GM23338 (cell line): ENCODE results near the gene TCTN1. TPM values are rescaled to one million over a fixed set of nuclear protein-coding genes. Genes with fewer than 3 reads are reported as not detected.
"Not testable (repeated sequence)": the region's sequence is repeated elsewhere in the genome, so short reads cannot be mapped to it uniquely, and the experiment has no call there.

Experiments
- ATAC-seq: fragments of 200-7000 bp; cut with Tn5 transposase; 3 replicates; pipeline ENCODE4 v1.9.1; 2020
- DNase-seq: peaks from one replicate; pipeline ENCODE4 v3.0.0-alpha.2; 2015; ENCODE audit warnings: low spot score
- H2AFZ ChIP-seq: fragments of 200-600 bp; sonication (generic); 2 replicates; pipeline ENCODE4 v1.8.0; 2016; ENCODE audit warnings: antibody characterized with exemption, mild to moderate bottlenecking, moderate library complexity
- H3F3A ChIP-seq: fragments of 200-600 bp; sonication (generic); replicated peaks from 2 replicates; pipeline ENCODE4 v1.8.0; 2017; ENCODE audit warnings: antibody characterized with exemption, mixed run types, low read depth
- H3K27ac ChIP-seq: fragments of 200-600 bp; sonication (generic); 2 replicates; pipeline ENCODE4 v1.6.1; 2016; ENCODE audit warnings: low read depth
- H3K27me3 ChIP-seq: fragments of 200-600 bp; sonication (generic); 2 replicates; pipeline ENCODE4 v1.8.0; 2016; ENCODE audit warnings: mild to moderate bottlenecking, mixed run types, moderate library complexity; ENCODE audit not compliant: insufficient read depth
- H3K36me3 ChIP-seq: fragments of 200-600 bp; sonication (generic); 2 replicates; pipeline ENCODE4 v1.8.0; 2016; ENCODE audit warnings: mild to moderate bottlenecking; ENCODE audit not compliant: insufficient read depth
- H3K4me1 ChIP-seq: fragments of 200-600 bp; sonication (generic); 2 replicates; pipeline ENCODE4 v1.8.0; 2016; ENCODE audit warnings: mild to moderate bottlenecking, moderate library complexity; ENCODE audit not compliant: insufficient read depth
- H3K4me2 ChIP-seq: fragments of 200-600 bp; sonication (generic); 2 replicates; pipeline ENCODE4 v1.7.1; 2017; ENCODE audit warnings: mixed run types
- H3K4me3 ChIP-seq: fragments of 200-600 bp; sonication (generic); 2 replicates; pipeline ENCODE4 v1.6.1; 2016; ENCODE audit warnings: mixed run types
- H3K79me2 ChIP-seq: fragments of 200-600 bp; sonication (generic); replicated peaks from 2 replicates; pipeline ENCODE4 v1.8.0; 2017; ENCODE audit warnings: mild to moderate bottlenecking; ENCODE audit not compliant: insufficient read depth
- H3K9me2 ChIP-seq: fragments of 200-600 bp; sonication (generic); 2 replicates; pipeline ENCODE4 v1.8.0; 2017; ENCODE audit not compliant: insufficient read depth
- H4K20me1 ChIP-seq: fragments of 200-600 bp; sonication (generic); replicated peaks from 2 replicates; pipeline ENCODE4 v1.8.0; 2017; ENCODE audit warnings: mild to moderate bottlenecking; ENCODE audit not compliant: insufficient read depth
- H3K27ac Mint-ChIP-seq: 2 replicates; pipeline ENCODE4 v1.8.0; 2020; ENCODE audit warnings: inconsistent platforms, mild to moderate bottlenecking, moderate library complexity, mixed read lengths
- H3K27me3 Mint-ChIP-seq: 3 replicates; pipeline ENCODE4 v1.8.0; 2022; ENCODE audit warnings: low read depth, mild to moderate bottlenecking, moderate library complexity, mixed read lengths, inconsistent platforms; ENCODE audit not compliant: insufficient read depth, poor library complexity
- H3K36me3 Mint-ChIP-seq: 3 replicates; pipeline ENCODE4 v1.8.0; 2021; ENCODE audit warnings: low read depth, mild to moderate bottlenecking, inconsistent platforms, moderate library complexity, mixed read lengths
- H3K4me1 Mint-ChIP-seq: 3 replicates; pipeline ENCODE4 v1.8.0; 2020; ENCODE audit warnings: mild to moderate bottlenecking, inconsistent platforms, mixed read lengths
- H3K4me3 Mint-ChIP-seq: 3 replicates; pipeline ENCODE4 v1.8.0; 2021; ENCODE audit warnings: moderate library complexity, mild to moderate bottlenecking, inconsistent platforms, mixed read lengths
- H3K9me3 Mint-ChIP-seq: 3 replicates; pipeline ENCODE4 v1.8.0; 2020; ENCODE audit warnings: moderate library complexity, mild to moderate bottlenecking, inconsistent platforms, mixed read lengths
- CREB1 ChIP-seq: fragments of 250-450 bp; sonication (Bioruptor Pico); IDR thresholded peaks from 2 replicates; pipeline ENCODE4 v1.5.0; 2020; ENCODE audit warnings: low read depth, mild to moderate bottlenecking, moderate library complexity
- EZH2 ChIP-seq: fragments of 200-600 bp; sonication (generic); IDR thresholded peaks from one replicate; pipeline ENCODE4 v1.8.0; 2017; ENCODE audit warnings: antibody characterized with exemption, mild to moderate bottlenecking, low read depth; ENCODE audit not compliant: unreplicated experiment
- EZH2phosphoT487 ChIP-seq: fragments of 200-600 bp; sonication (generic); IDR thresholded peaks from one replicate; pipeline ENCODE4 v1.8.1; 2018; ENCODE audit warnings: antibody characterized with exemption; ENCODE audit not compliant: unreplicated experiment
- JUNB ChIP-seq: IDR thresholded peaks from one replicate; pipeline ENCODE4 v1.6.1; 2016; ENCODE audit warnings: antibody characterized with exemption; ENCODE audit not compliant: unreplicated experiment
- NANOG ChIP-seq: IDR thresholded peaks from 2 replicates; pipeline ENCODE4 v1.6.1; 2016; ENCODE audit warnings: antibody characterized with exemption, borderline replicate concordance
- POLR2AphosphoS5 ChIP-seq: IDR thresholded peaks from 2 replicates; pipeline ENCODE4 v1.6.1; 2016; ENCODE audit warnings: antibody characterized with exemption, low read depth
- STAT1 ChIP-seq: IDR thresholded peaks from one replicate; pipeline ENCODE4 v1.6.1; 2016; ENCODE audit warnings: antibody characterized with exemption; ENCODE audit not compliant: unreplicated experiment
- ZNF114 ChIP-seq: fragments of 250-450 bp; sonication (Bioruptor Pico); IDR thresholded peaks from 2 replicates; pipeline ENCODE4 v1.5.0; 2020; ENCODE audit warnings: mild to moderate bottlenecking, moderate library complexity
- ZNF331 ChIP-seq: fragments of 250-450 bp; sonication (Bioruptor Pico); IDR thresholded peaks from 2 replicates; pipeline ENCODE4 v1.5.0; 2020; ENCODE audit warnings: low read depth, mild to moderate bottlenecking, moderate library complexity
- polyA plus RNA-seq: library from polyadenylated mRNA; unstranded; fragments of >200 nt; fragmentation: Nextera tagmentation; extraction: Ambion mirVana; gene quantifications from 2 replicates; pipeline ENCODE4 v1.2.1, GENCODE V29; 2016
- total RNA-seq: library from RNA; depleted of rRNA; stranded (reverse); fragments of >200 nt; shearing (Covaris generic); gene quantifications from 2 replicates; pipeline ENCODE4 v1.2.3, GENCODE V29; 2014
- TF ChIP-seq, protein P1 (sequence below): fragments of 250-450 bp; sonication (Bioruptor Pico); IDR thresholded peaks from 2 replicates; pipeline ENCODE4 v1.5.0; 2020; ENCODE audit warnings: mild to moderate bottlenecking, moderate library complexity
- TF ChIP-seq, protein P2 (sequence below): IDR thresholded peaks from 2 replicates; pipeline ENCODE4 v1.6.1; 2016; ENCODE audit warnings: antibody characterized with exemption
- TF ChIP-seq, protein P3 (sequence below), 2 experiments: fragments of 200-600 bp in 1 of 2; sonication (generic) in 1 of 2; conservative IDR thresholded peaks; 2 replicates each; pipeline versions ENCODE4 v1.5.1 to v1.6.1; 2016 to 2017; ENCODE audit warnings: antibody characterized with exemption in 2 of 2, low read depth in 2 of 2, mild to moderate bottlenecking in 2 of 2, moderate library complexity in 1 of 2

The TCTN1 gene
- total and polyA plus RNA-seq, 2 experiments from 2014 or later, result 10.6 to 12.4 TPM

DNA sequence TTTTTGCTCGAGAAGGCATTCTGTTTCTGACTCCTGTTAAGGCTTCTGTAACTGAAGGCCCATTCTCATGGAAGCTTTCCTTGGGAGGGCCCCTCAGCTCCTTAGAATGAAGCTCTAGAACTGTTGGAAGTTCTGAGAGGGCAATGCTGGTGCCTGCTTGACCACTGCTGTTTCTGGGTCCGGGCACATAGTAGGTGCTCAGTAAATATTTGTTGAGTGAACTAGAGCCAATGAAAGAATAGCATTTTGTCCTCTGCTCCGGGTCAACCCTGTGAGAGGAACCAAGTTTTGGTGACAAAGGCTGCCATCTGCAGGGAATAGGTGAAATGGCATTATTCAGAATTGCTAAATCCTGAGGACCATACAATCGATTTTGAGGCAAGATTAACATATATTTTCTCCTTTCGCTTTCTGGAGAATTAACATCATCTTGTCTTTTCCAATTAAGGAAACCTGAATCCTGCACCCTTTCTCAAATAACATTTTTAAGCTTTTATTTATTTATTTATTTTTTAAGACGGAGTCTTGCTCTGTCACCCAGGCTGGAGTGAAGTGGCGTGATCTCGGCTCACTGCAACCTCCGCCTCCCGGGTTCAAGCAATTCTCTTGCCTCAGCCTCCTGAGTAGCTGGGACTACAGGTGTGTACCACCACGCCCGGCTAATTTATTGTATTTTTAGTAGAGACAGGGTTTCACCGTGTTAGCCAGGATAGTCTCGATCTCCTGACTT, 11.7 kb upstream of the TCTN1 start:
- not testable (repeated sequence) for H3K4me3 Mint-ChIP-seq

DNA sequence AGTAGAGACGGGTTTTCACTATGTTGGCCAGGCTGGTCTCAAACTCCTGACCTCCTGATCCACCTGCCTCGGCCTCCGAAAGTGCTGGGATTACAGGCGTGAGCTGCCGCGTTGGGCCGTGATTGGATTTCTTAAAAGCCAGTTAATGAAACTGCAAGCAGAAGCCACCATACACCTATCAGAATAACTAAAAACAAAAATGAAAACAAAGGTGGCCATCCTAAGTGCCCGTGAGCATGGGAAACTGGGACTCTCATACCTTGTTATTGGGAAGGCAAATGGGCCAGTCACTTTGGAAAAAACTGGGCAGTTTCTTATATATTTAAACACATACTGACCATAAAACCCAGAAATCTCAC, 7.7 kb upstream of the TCTN1 start:
- H3K4me1 ChIP-seq, result no peaks in the 10 kb centered on the region
- Mint-ChIP-seq H3K4me3 (no peak overlapping the region), H3K9me3 (no peaks in the 10 kb centered on the region; the same call in 2 of the 3 replicates), H3K27ac (no peak overlapping the region), H3K4me1 (no peaks in the 10 kb centered on the region), H3K36me3 (no peaks in the 10 kb centered on the region), H3K27me3 (peaks cover 2% of the 10 kb centered on the region)
- no peaks in the 10 kb centered on the region for H3K36me3 ChIP-seq
- H3K79me2 ChIP-seq, result no peaks in the 10 kb centered on the region
- H3F3A ChIP-seq, result no peaks in the 10 kb centered on the region
- H3K27me3 ChIP-seq, result no peaks in the 10 kb centered on the region
- DNase-seq, result no peak
- no peak for ATAC-seq
- no peaks in the 10 kb centered on the region for H4K20me1 ChIP-seq
- no peak overlapping the region for H3K27ac ChIP-seq
- H3K4me3 ChIP-seq, result no peak overlapping the region
- no peak overlapping the region for H2AFZ ChIP-seq
- H3K9me2 ChIP-seq, result no peaks in the 10 kb centered on the region
- H3K4me2 ChIP-seq, result no peak overlapping the region
- TF ChIP-seq ZNF114 (CRISPR knock-in tag), result no peak
- TF ChIP-seq POLR2AphosphoS5, result no peak
- no peak for TF ChIP-seq CREB1 (CRISPR knock-in tag)
- TF ChIP-seq STAT1, result no peak
- TF ChIP-seq NANOG, result no peak
- TF ChIP-seq ZNF331 (CRISPR knock-in tag), result no peak
- TF ChIP-seq, protein P1, sequence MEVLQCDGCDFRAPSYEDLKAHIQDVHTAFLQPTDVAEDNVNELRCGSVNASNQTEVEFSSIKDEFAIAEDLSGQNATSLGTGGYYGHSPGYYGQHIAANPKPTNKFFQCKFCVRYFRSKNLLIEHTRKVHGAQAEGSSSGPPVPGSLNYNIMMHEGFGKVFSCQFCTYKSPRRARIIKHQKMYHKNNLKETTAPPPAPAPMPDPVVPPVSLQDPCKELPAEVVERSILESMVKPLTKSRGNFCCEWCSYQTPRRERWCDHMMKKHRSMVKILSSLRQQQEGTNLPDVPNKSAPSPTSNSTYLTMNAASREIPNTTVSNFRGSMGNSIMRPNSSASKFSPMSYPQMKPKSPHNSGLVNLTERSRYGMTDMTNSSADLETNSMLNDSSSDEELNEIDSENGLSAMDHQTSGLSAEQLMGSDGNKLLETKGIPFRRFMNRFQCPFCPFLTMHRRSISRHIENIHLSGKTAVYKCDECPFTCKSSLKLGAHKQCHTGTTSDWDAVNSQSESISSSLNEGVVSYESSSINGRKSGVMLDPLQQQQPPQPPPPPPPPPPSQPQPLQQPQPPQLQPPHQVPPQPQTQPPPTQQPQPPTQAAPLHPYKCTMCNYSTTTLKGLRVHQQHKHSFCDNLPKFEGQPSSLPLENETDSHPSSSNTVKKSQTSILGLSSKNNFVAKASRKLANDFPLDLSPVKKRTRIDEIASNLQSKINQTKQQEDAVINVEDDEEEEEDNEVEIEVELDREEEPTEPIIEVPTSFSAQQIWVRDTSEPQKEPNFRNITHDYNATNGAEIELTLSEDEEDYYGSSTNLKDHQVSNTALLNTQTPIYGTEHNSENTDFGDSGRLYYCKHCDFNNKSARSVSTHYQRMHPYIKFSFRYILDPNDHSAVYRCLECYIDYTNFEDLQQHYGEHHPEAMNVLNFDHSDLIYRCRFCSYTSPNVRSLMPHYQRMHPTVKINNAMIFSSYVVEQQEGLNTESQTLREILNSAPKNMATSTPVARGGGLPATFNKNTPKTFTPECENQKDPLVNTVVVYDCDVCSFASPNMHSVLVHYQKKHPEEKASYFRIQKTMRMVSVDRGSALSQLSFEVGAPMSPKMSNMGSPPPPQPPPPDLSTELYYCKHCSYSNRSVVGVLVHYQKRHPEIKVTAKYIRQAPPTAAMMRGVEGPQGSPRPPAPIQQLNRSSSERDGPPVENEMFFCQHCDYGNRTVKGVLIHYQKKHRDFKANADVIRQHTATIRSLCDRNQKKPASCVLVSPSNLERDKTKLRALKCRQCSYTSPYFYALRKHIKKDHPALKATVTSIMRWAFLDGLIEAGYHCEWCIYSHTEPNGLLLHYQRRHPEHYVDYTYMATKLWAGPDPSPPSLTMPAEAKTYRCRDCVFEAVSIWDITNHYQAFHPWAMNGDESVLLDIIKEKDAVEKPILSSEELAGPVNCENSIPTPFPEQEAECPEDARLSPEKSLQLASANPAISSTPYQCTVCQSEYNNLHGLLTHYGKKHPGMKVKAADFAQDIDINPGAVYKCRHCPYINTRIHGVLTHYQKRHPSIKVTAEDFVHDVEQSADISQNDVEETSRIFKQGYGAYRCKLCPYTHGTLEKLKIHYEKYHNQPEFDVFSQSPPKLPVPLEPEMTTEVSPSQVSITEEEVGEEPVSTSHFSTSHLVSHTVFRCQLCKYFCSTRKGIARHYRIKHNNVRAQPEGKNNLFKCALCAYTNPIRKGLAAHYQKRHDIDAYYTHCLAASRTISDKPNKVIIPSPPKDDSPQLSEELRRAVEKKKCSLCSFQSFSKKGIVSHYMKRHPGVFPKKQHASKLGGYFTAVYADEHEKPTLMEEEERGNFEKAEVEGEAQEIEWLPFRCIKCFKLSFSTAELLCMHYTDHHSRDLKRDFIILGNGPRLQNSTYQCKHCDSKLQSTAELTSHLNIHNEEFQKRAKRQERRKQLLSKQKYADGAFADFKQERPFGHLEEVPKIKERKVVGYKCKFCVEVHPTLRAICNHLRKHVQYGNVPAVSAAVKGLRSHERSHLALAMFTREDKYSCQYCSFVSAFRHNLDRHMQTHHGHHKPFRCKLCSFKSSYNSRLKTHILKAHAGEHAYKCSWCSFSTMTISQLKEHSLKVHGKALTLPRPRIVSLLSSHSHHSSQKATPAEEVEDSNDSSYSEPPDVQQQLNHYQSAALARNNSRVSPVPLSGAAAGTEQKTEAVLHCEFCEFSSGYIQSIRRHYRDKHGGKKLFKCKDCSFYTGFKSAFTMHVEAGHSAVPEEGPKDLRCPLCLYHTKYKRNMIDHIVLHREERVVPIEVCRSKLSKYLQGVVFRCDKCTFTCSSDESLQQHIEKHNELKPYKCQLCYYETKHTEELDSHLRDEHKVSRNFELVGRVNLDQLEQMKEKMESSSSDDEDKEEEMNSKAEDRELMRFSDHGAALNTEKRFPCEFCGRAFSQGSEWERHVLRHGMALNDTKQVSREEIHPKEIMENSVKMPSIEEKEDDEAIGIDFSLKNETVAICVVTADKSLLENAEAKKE (CRISPR knock-in tag), result no peak
- TF ChIP-seq JUNB, result no peak
- no peak for TF ChIP-seq EZH2phosphoT487
- TF ChIP-seq EZH2, result no peak
- TF ChIP-seq, protein P2, sequence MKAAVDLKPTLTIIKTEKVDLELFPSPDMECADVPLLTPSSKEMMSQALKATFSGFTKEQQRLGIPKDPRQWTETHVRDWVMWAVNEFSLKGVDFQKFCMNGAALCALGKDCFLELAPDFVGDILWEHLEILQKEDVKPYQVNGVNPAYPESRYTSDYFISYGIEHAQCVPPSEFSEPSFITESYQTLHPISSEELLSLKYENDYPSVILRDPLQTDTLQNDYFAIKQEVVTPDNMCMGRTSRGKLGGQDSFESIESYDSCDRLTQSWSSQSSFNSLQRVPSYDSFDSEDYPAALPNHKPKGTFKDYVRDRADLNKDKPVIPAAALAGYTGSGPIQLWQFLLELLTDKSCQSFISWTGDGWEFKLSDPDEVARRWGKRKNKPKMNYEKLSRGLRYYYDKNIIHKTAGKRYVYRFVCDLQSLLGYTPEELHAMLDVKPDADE, result no peak

More for the DNA sequence above, 11.7 kb upstream of the TCTN1 start:
- DNase-seq (peak; percentile 84), ATAC-seq (peak; percentile 85)
- not testable (repeated sequence) for H3K27ac ChIP-seq, H3K27me3 Mint-ChIP-seq, H4K20me1 ChIP-seq, H3K27me3 ChIP-seq, H3K79me2 ChIP-seq, H3K4me1 Mint-ChIP-seq, H3K4me1 ChIP-seq, H3K9me3 Mint-ChIP-seq, H3K4me3 ChIP-seq, H3F3A ChIP-seq, H3K27ac Mint-ChIP-seq, H3K36me3 ChIP-seq, H2AFZ ChIP-seq, H3K9me2 ChIP-seq, H3K36me3 Mint-ChIP-seq, H3K4me2 ChIP-seq
- TF ChIP-seq, protein P3, sequence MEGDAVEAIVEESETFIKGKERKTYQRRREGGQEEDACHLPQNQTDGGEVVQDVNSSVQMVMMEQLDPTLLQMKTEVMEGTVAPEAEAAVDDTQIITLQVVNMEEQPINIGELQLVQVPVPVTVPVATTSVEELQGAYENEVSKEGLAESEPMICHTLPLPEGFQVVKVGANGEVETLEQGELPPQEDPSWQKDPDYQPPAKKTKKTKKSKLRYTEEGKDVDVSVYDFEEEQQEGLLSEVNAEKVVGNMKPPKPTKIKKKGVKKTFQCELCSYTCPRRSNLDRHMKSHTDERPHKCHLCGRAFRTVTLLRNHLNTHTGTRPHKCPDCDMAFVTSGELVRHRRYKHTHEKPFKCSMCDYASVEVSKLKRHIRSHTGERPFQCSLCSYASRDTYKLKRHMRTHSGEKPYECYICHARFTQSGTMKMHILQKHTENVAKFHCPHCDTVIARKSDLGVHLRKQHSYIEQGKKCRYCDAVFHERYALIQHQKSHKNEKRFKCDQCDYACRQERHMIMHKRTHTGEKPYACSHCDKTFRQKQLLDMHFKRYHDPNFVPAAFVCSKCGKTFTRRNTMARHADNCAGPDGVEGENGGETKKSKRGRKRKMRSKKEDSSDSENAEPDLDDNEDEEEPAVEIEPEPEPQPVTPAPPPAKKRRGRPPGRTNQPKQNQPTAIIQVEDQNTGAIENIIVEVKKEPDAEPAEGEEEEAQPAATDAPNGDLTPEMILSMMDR (conservative IDR thresholded peaks at IDR 0.05; ENCODE audit: low read depth in 2 of 2), result peak; percentile 76 to 86
